OCI-LY1 (cell line): ENCODE data around the gene SLC35F3.

Experiments
- H2AFZ ChIP-seq: fragments of 200-600 bp; sonication (generic), shearing (Covaris generic); 2 replicates; pipeline ENCODE4 v1.6.0; 2014; ENCODE audit warnings: antibody characterized with exemption, mild to moderate bottlenecking, low read length
- H3F3A ChIP-seq: fragments of 200-600 bp; sonication (generic), shearing (Covaris generic); 2 replicates; pipeline ENCODE4 v1.6.0; 2014; ENCODE audit warnings: mild to moderate bottlenecking, antibody characterized with exemption, low read length, moderate library complexity; ENCODE audit not compliant: insufficient read depth
- H3K27ac ChIP-seq: fragments of 200-600 bp; sonication (generic); 2 replicates; pipeline ENCODE4 v1.5.1; 2014; ENCODE audit warnings: low read length, mixed run types, mild to moderate bottlenecking, low read depth; ENCODE audit not compliant: poor library complexity, severe bottlenecking
- H3K27me3 ChIP-seq: fragments of 200-600 bp; sonication (generic); 2 replicates; pipeline ENCODE4 v1.6.0; 2014; ENCODE audit warnings: antibody characterized with exemption, mild to moderate bottlenecking, low read length, moderate library complexity; ENCODE audit not compliant: insufficient read depth
- H3K36me3 ChIP-seq: fragments of 200-600 bp; sonication (generic); 2 replicates; pipeline ENCODE4 v1.6.1; 2014; ENCODE audit warnings: mild to moderate bottlenecking, antibody characterized with exemption, low read length, moderate library complexity, mixed read lengths; ENCODE audit not compliant: insufficient read depth
- H3K4me1 ChIP-seq: fragments of 200-600 bp; sonication (generic); 2 replicates; pipeline ENCODE4 v1.5.1; 2014; ENCODE audit warnings: mild to moderate bottlenecking, low read length, moderate library complexity; ENCODE audit not compliant: insufficient read depth, severe bottlenecking
- H3K4me2 ChIP-seq: fragments of 200-600 bp; sonication (generic), shearing (Covaris generic); 2 replicates; pipeline ENCODE4 v1.6.1; 2014; ENCODE audit warnings: low read length
- H3K4me3 ChIP-seq: fragments of 200-600 bp; sonication (generic); 2 replicates; pipeline ENCODE4 v1.5.1; 2014; ENCODE audit warnings: low read length, low read depth, mild to moderate bottlenecking, mixed read lengths; ENCODE audit not compliant: poor library complexity, severe bottlenecking
- H3K79me2 ChIP-seq: fragments of 200-600 bp; shearing (Covaris generic); 2 replicates; pipeline ENCODE4 v1.6.1; 2016; ENCODE audit warnings: mixed run types, low read length, mixed read lengths; ENCODE audit not compliant: insufficient read depth
- H3K9ac ChIP-seq: fragments of 200-600 bp; sonication (generic), shearing (Covaris generic); 2 replicates; pipeline ENCODE4 v1.6.1; 2014; ENCODE audit warnings: mild to moderate bottlenecking, low read length, mixed read lengths
- H3K9me2 ChIP-seq: fragments of 200-600 bp; sonication (generic), shearing (Covaris generic); 2 replicates; pipeline ENCODE4 v1.6.1; 2014; ENCODE audit warnings: low read depth, mild to moderate bottlenecking, low read length, mixed read lengths
- H3K9me3 ChIP-seq: fragments of 200-600 bp; shearing (Covaris generic); 2 replicates; pipeline ENCODE4 v1.6.1; 2014; ENCODE audit warnings: low read length, mixed read lengths
- H4K20me1 ChIP-seq: fragments of 200-600 bp; sonication (generic), shearing (Covaris generic); 2 replicates; pipeline ENCODE4 v1.6.0; 2016; ENCODE audit warnings: mild to moderate bottlenecking, low read length; ENCODE audit not compliant: insufficient read depth
- CTCF ChIP-seq: fragments of 200-600 bp; sonication (generic), shearing (Covaris generic); IDR thresholded peaks from 2 replicates; pipeline ENCODE4 v1.5.1; 2017; ENCODE audit warnings: mild to moderate bottlenecking, antibody characterized with exemption, low read length, moderate library complexity, mixed read lengths
- EZH2 ChIP-seq: fragments of 200-600 bp; sonication (generic), shearing (Covaris generic); IDR thresholded peaks from 2 replicates; pipeline ENCODE4 v1.8.0; 2017; ENCODE audit warnings: borderline replicate concordance, mixed run types, mild to moderate bottlenecking, antibody characterized with exemption, low read length, moderate library complexity, mixed read lengths

SLC35F3 gene

GRCh38 chr1:234214911-234215892 is 310.7 kb downstream of the SLC35F3 start:
- Histone ChIP-seq H3K36me3 (no peaks in the 10 kb centered on the region), H3K27me3 (no peaks in the 10 kb centered on the region), H3F3A (no peaks in the 10 kb centered on the region), H3K79me2 (no peaks in the 10 kb centered on the region), H3K4me3 (no peak overlapping the region), H3K9me2 (no peaks in the 10 kb centered on the region), H3K9me3 (no peaks in the 10 kb centered on the region), H3K4me1 (no peaks in the 10 kb centered on the region), H2AFZ (no peak overlapping the region), H3K4me2 (no peak overlapping the region), H3K27ac (no peak overlapping the region), H4K20me1 (no peaks in the 10 kb centered on the region), H3K9ac (no peak overlapping the region)
- TF ChIP-seq CTCF = no peak
- TF ChIP-seq EZH2 = no peak

- no peaks in the 10 kb centered on the region for H3F3A ChIP-seq
- H3K4me1 ChIP-seq = no peaks in the 10 kb centered on the region
- no peak overlapping the region for H3K4me3 ChIP-seq
- H3K27me3 ChIP-seq = no peaks in the 10 kb centered on the region
- H3K9me2 ChIP-seq = no peaks in the 10 kb centered on the region
- no peak overlapping the region for H3K9ac ChIP-seq
- H3K4me2 ChIP-seq = no peak overlapping the region
- no peaks in the 10 kb centered on the region for H4K20me1 ChIP-seq
- no peaks in the 10 kb centered on the region for H3K9me3 ChIP-seq
- H3K79me2 ChIP-seq = no peaks in the 10 kb centered on the region
- no peak overlapping the region for H2AFZ ChIP-seq
- H3K27ac ChIP-seq = no peak overlapping the region
- TF ChIP-seq CTCF (no peak), EZH2 (no peak)
- H3K36me3 ChIP-seq = no peaks in the 10 kb centered on the region
Measured at GRCh38 chr1:234216116-234216703, 311.7 kb downstream of the SLC35F3 start.

GRCh38 chr1:234217316-234217840 is 312.9 kb downstream of the SLC35F3 start:
- H3K4me3 ChIP-seq = no peak overlapping the region
- H3K36me3 ChIP-seq = no peaks in the 10 kb centered on the region

More at GRCh38 chr1:234217316-234217840, 312.9 kb downstream of the SLC35F3 start:
- Histone ChIP-seq H4K20me1 (no peaks in the 10 kb centered on the region), H3K4me2 (no peak overlapping the region), H3K9me2 (no peaks in the 10 kb centered on the region), H3K9me3 (no peaks in the 10 kb centered on the region), H3K27ac (no peak overlapping the region), H3K27me3 (no peaks in the 10 kb centered on the region), H3K4me1 (no peaks in the 10 kb centered on the region), H2AFZ (no peak overlapping the region), H3K9ac (no peak overlapping the region), H3K79me2 (no peaks in the 10 kb centered on the region), H3F3A (no peaks in the 10 kb centered on the region)
- no peak for TF ChIP-seq EZH2
- no peak for TF ChIP-seq CTCF
